ENCODE results near the gene COMMD10.

COMMD10 gene

GRCh38 chr5:116315531-116315930 is 230.7 kb downstream of the COMMD10 start:
- TF ChIP-seq, protein P1, sequence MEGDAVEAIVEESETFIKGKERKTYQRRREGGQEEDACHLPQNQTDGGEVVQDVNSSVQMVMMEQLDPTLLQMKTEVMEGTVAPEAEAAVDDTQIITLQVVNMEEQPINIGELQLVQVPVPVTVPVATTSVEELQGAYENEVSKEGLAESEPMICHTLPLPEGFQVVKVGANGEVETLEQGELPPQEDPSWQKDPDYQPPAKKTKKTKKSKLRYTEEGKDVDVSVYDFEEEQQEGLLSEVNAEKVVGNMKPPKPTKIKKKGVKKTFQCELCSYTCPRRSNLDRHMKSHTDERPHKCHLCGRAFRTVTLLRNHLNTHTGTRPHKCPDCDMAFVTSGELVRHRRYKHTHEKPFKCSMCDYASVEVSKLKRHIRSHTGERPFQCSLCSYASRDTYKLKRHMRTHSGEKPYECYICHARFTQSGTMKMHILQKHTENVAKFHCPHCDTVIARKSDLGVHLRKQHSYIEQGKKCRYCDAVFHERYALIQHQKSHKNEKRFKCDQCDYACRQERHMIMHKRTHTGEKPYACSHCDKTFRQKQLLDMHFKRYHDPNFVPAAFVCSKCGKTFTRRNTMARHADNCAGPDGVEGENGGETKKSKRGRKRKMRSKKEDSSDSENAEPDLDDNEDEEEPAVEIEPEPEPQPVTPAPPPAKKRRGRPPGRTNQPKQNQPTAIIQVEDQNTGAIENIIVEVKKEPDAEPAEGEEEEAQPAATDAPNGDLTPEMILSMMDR (IDR thresholded peaks at IDR 0.05; ENCODE audit: low read depth, low read length): no peak
- no peak for DNase-seq (ENCODE audit: extremely low read depth, low read depth)

DNA sequence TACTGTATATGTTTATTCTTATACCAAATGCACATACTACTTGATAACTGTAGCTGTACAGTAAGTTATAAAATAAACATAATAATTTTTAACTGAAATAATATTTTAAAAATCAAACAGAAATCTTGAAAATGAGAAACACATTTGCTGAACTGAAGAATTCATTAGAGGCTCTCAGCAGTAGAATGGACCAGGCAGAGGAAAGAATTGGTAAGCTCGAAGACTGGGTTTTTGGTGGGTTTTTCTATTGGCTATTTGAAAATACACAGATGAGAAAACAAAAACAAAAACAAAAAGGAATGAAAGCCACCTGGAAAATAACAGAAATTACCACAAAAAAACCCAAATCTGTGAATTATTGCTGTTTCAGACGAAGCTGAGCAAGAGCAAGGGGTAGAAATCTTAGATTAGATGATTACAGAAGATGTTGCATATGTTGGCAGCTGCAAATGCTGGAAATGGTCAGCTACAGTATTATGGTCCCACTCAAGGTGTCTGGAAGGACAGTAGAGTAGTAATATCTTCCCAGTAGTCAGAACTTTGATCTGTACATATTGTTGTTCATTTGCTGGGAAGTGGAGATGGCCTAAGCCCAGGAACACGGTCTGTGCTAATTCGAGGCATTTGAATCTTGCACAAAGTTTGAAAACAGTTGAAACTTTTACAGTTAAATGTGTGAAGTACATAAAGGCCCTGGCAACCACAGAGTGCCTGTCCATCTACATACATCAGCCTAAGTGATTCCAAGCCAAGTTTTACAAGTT is 233.4 kb downstream of the COMMD10 start:
- TF ChIP-seq, protein P1 (IDR thresholded peaks at IDR 0.05; ENCODE audit: low read depth, low read length): no peak
- DNase-seq (ENCODE audit: extremely low read depth, low read depth): no peak

DNA sequence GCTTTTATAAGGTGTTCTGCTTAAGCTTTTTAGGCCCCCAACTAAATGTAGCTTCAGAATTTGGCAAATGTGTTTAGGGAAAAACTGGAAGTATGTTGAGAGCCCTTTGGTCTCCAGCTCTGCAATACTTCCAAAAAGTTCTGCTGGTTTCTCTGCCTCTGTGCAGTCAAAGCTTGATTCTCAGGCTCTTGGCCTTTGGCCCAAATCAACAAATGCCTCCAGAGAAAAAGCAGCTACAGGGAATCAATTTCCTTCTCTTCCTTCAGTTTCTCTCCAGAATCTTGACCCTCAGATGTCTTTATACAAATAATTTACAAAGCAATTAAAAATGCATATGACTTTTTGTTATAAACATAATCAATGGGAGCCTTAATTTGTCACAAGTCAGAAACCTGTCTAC is 235.7 kb downstream of the COMMD10 start:
- no peak for DNase-seq (ENCODE audit: extremely low read depth, low read depth)
- TF ChIP-seq, protein P1 (IDR thresholded peaks at IDR 0.05; ENCODE audit: low read depth, low read length): no peak

- no peak for DNase-seq (ENCODE audit: extremely low read depth, low read depth)
- TF ChIP-seq, protein P1 (IDR thresholded peaks at IDR 0.05; ENCODE audit: low read depth, low read length): no peak
These were observed 244.7 kb downstream of the COMMD10 start for GRCh38 chr5:116329503-116329902.

GRCh38 chr5:116340799-116341198 is 256.0 kb downstream of the COMMD10 start:
- no peak for DNase-seq (ENCODE audit: extremely low read depth, low read depth)
- TF ChIP-seq, protein P1 (IDR thresholded peaks at IDR 0.05; ENCODE audit: low read depth, low read length): no peak
